Measurements from ENCODE around the gene SGCB.

GRCh38 chr4:52071791-52072546 is 33.9 kb upstream of the SGCB start:
- TF ChIP-seq POLR2A (IDR thresholded peaks at IDR 0.05) = no peak
- TF ChIP-seq CTCF (IDR thresholded peaks at IDR 0.05) = no peak
